Bronchial epithelial cell (primary cell): ENCODE measurements around the gene NKX2-1. TPM values are rescaled to one million over a fixed set of nuclear protein-coding genes. Genes with fewer than 3 reads are reported as not detected.
"Not testable (repeated sequence)": the region's sequence is repeated elsewhere in the genome, so short reads cannot be mapped to it uniquely, and the experiment has no call there.

Source experiments
- DNase-seq: peaks from one replicate; pipeline ENCODE4 v3.0.0-alpha.2; 2010; ENCODE audit warnings: low read depth
- FAIRE-seq: peaks from 2 replicates; lab custom pipeline; 2011; peaks lifted over from hg19 to GRCh38; lab: Jason Lieb, UNC
- H3K27me3 ChIP-seq: 2 replicates; pipeline ENCODE4 v1.5.1; 2011; ENCODE audit warnings: low read length; ENCODE audit not compliant: control insufficient read depth, insufficient read depth
- H3K36me3 ChIP-seq: 2 replicates; pipeline ENCODE4 v1.5.1; 2011; ENCODE audit warnings: low read length; ENCODE audit not compliant: control insufficient read depth, insufficient read depth
- H3K4me3 ChIP-seq: 2 replicates; pipeline ENCODE4 v1.5.1; 2011; ENCODE audit warnings: mild to moderate bottlenecking, low read depth, low read length, control low read depth
- CTCF ChIP-seq: IDR thresholded peaks from 2 replicates; pipeline ENCODE4 v1.5.1; 2011; ENCODE audit warnings: mild to moderate bottlenecking, moderate library complexity, low read length, control low read depth, inconsistent platforms; ENCODE audit not compliant: insufficient read depth, severe bottlenecking
- total RNA-seq: library from RNA; depleted of rRNA; stranded (reverse); fragments of >200 nt; gene quantifications from 2 replicates; pipeline ENCODE4 v1.2.1, GENCODE V29; 2014

Gene NKX2-1
- 4.1 and 6.6 TPM in 2 replicates for total RNA-seq

GRCh38 chr14:36519431-36520321, at the start of gene NKX2-1:
TSS of gene NKX2-1 (minus strand) at chr14:36520232. CDS start at chr14:36520129, 103 bp downstream.
- no peak for DNase-seq
- no peaks in the 10 kb centered on the region for H3K36me3 ChIP-seq
- no peak for FAIRE-seq
- peaks cover 42% of the 10 kb centered on the region for H3K27me3 ChIP-seq
- peak within 1 kb of the TSS; percentile 52 for H3K4me3 ChIP-seq
- peak; percentile 20 for TF ChIP-seq CTCF

GRCh38 chr14:36556811-36557433, 36.9 kb upstream of the NKX2-1 start:
- TF ChIP-seq CTCF: peak; percentile 75
- no peaks in the 10 kb centered on the region for H3K27me3 ChIP-seq
- FAIRE-seq (no peak), DNase-seq (peak; percentile 22)
- H3K36me3 ChIP-seq: no peaks in the 10 kb centered on the region
- no peak overlapping the region for H3K4me3 ChIP-seq

GRCh38 chr14:36555998-36556743, 36.1 kb upstream of the NKX2-1 start:
- Histone ChIP-seq H3K27me3 (no peaks in the 10 kb centered on the region), H3K36me3 (no peaks in the 10 kb centered on the region), H3K4me3 (no peak overlapping the region)
- TF ChIP-seq CTCF: no peak
- DNase-seq: no peak
- FAIRE-seq: no peak

GRCh38 chr14:36553656-36554260, 33.7 kb upstream of the NKX2-1 start:
- TF ChIP-seq CTCF: peak; percentile 70
- Histone ChIP-seq H3K4me3 (no peak overlapping the region), H3K36me3 (no peaks in the 10 kb centered on the region), H3K27me3 (no peaks in the 10 kb centered on the region)
- FAIRE-seq: no peak
- peak; percentile 44 for DNase-seq

- no peak for FAIRE-seq
- Histone ChIP-seq H3K27me3 (no peaks in the 10 kb centered on the region), H3K4me3 (no peak overlapping the region), H3K36me3 (no peaks in the 10 kb centered on the region)
- no peak for DNase-seq
- no peak for TF ChIP-seq CTCF
Observed at GRCh38 chr14:36550899-36551298, 30.9 kb upstream of the NKX2-1 start.

DNA sequence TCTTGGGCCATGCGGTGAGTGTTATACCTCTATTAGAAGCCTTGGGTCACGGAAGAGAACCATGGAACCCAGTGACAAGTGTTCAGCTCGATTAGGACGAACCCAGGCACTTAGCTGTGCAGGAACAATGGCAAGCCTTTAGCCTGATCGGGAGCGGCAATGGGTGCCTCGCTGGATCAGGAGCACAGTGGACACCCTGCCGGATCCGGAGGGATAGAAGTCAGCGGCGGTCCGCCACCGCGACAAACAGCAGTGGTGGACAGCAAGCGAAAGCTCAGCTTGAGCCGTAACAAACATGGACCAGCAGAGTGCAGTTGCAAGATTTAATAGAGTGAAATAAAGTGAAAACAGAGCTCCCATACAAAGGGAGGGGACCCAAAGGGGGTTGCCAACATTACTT, 24.2 kb upstream of the NKX2-1 start:
- H3K27me3 ChIP-seq, DNase-seq, H3K36me3 ChIP-seq, FAIRE-seq, H3K4me3 ChIP-seq: not testable (repeated sequence)
